ENCODE results near the gene UNC5C.

The UNC5C gene

DNA sequence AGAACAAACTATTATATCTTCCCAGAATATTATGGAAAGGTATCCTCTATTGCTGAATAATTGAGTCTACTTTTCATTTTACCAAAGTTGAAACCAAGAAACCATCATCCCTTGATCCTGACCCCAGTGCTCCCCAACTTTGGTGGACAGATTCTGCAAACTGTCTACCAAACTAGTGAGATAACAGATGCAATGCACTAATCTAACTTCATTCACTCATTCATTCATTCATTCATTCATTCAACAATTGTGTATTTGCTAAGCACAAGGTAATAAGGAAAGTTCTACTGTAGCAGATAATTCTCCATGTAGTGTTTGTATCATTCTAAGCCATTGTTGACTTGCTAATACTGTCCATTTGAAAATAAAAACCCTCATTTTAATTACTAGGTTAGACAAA, 150.6 kb downstream of the UNC5C start:
- Mint-ChIP-seq H3K27ac (no peak overlapping the region), H3K9me3 (no peaks in the 10 kb centered on the region), H3K4me1 (no peaks in the 10 kb centered on the region), H3K27me3 (no peaks in the 10 kb centered on the region), H3K4me3 (no peak overlapping the region), H3K36me3 (no peaks in the 10 kb centered on the region)
- DNase-seq = no peak
- CTCF ChIA-PET = no interaction called here

- Mint-ChIP-seq H3K4me1 (no peaks in the 10 kb centered on the region), H3K4me3 (no peak overlapping the region), H3K27ac (no peak overlapping the region), H3K36me3 (no peaks in the 10 kb centered on the region), H3K27me3 (no peaks in the 10 kb centered on the region), H3K9me3 (no peaks in the 10 kb centered on the region)
- DNase-seq = no peak
- CTCF ChIA-PET = no interaction called here
These were observed 153.9 kb downstream of the UNC5C start for GRCh38 chr4:95394752-95395306.

DNA sequence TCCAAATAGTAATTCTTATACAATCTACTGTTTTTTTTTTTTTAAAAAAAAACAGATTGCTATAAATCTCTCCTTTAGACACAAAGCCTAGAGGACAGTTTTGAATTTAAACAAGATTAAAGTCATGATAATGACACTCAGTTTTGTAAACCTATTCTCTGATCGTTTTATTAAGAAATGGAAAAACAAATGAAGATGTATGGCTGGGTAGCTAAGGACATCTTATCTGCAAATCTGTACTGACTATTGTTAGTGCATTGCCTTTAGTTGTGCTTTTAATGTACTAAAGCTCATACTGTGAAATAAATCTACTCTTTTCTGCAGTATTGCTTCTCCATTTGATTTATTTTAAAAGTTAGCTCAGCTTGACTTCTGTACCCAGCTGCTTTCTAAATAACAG, 155.0 kb downstream of the UNC5C start:
- Mint-ChIP-seq H3K9me3 (no peaks in the 10 kb centered on the region), H3K4me1 (no peaks in the 10 kb centered on the region), H3K36me3 (no peaks in the 10 kb centered on the region), H3K27ac (no peak overlapping the region), H3K4me3 (no peak overlapping the region), H3K27me3 (no peaks in the 10 kb centered on the region)
- DNase-seq = no peak
- CTCF ChIA-PET = no interaction called here

GRCh38 chr4:95388911-95389310, 159.9 kb downstream of the UNC5C start:
- H3K4me1 Mint-ChIP-seq = no peaks in the 10 kb centered on the region
- no peak for DNase-seq

DNA sequence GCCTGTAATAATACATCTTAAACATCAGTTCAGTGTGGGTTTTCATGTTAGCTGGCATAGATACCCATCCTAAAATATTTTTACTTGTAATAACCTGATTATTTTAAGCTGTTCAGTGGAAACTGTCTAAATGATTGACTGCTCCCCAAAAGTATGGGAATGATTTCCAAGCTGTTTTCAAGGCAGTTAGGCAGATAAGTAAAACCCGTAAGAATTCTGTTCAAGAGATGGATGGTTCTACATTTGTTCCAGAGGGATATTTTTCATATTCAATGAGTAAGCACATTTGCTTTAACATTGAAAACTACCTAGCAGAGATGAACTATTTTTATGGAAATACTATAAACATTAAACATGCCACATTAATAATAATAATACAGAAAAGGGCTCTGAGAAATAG, 161.1 kb downstream of the UNC5C start:
- no peaks in the 10 kb centered on the region for H3K27me3 Mint-ChIP-seq
- CTCF ChIA-PET = no interaction called here
- no peak overlapping the region for H3K27ac Mint-ChIP-seq
- DNase-seq = no peak
- no peak overlapping the region for H3K4me3 Mint-ChIP-seq
- H3K9me3 Mint-ChIP-seq = no peaks in the 10 kb centered on the region
- H3K36me3 Mint-ChIP-seq = no peaks in the 10 kb centered on the region
- H3K4me1 Mint-ChIP-seq = no peaks in the 10 kb centered on the region

More at GRCh38 chr4:95388911-95389310, 159.9 kb downstream of the UNC5C start:
- Mint-ChIP-seq H3K27ac (no peak overlapping the region), H3K9me3 (no peaks in the 10 kb centered on the region), H3K27me3 (no peaks in the 10 kb centered on the region), H3K4me3 (no peak overlapping the region), H3K36me3 (no peaks in the 10 kb centered on the region)
- CTCF ChIA-PET = no interaction called here

- no peak for DNase-seq
- Mint-ChIP-seq H3K4me1 (no peaks in the 10 kb centered on the region), H3K9me3 (no peaks in the 10 kb centered on the region), H3K4me3 (no peak overlapping the region), H3K27me3 (no peaks in the 10 kb centered on the region), H3K27ac (no peak overlapping the region), H3K36me3 (no peaks in the 10 kb centered on the region)
- CTCF ChIA-PET = no interaction called here
These were observed 162.4 kb downstream of the UNC5C start for GRCh38 chr4:95386410-95386809.

- Mint-ChIP-seq H3K27ac (no peak overlapping the region), H3K4me1 (no peaks in the 10 kb centered on the region), H3K9me3 (no peaks in the 10 kb centered on the region), H3K27me3 (no peaks in the 10 kb centered on the region), H3K4me3 (no peak overlapping the region), H3K36me3 (no peaks in the 10 kb centered on the region)
- CTCF ChIA-PET = no interaction called here
- no peak for DNase-seq
These were observed 166.8 kb downstream of the UNC5C start for GRCh38 chr4:95381843-95382580.

DNA sequence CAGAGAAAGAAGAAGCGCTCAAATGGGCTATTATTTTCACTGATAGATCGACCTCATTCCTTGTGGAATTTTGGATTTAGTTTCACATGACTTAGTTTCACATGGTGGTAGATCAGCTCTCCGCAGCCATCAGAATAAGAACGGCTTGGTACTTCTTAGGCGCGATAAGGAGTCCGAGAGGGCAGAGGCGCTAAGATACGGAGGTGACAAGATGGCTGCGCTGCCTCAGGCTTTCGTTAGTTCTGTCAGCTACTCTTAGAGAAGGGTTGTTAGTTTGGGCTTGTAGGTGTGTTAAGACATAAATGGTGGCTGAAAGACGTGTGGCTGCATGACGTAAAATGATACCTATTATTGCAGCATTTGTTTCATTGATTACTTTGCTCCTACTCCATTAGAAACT, 169.1 kb downstream of the UNC5C start:
- DNase-seq = no peak
- Mint-ChIP-seq H3K4me3 (no peak overlapping the region), H3K27ac (no peak overlapping the region), H3K4me1 (no peaks in the 10 kb centered on the region), H3K9me3 (no peaks in the 10 kb centered on the region), H3K27me3 (no peaks in the 10 kb centered on the region), H3K36me3 (no peaks in the 10 kb centered on the region)
- CTCF ChIA-PET = no interaction called here

DNA sequence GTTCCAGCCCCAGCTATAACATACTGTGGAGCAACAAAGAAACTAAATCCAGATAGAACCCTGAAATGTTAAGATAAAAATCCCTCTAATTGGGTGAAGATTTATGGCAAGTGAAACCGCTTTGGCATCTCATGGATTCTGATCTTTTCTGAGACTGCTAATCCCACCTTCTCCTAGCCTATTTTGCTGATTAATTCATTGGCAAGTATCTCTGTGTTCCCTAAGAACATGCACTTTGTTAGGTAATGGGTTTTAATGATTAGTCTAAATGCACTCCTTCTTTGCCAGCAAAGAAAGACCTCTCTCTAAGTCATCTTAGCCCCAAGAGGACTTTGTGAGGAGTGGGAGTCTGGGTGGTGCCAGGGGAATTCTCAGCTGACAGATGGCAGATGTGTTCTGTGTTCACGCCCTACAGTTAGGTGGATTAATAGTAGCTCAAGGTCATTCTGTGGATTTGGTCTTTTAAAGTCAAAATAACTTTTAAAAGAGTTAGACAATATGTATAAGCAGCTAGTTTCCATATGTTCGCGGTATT, 171.3 kb downstream of the UNC5C start:
- DNase-seq = no peak
- no peak overlapping the region for H3K4me3 Mint-ChIP-seq
- no peaks in the 10 kb centered on the region for H3K36me3 Mint-ChIP-seq
- no peaks in the 10 kb centered on the region for H3K27me3 Mint-ChIP-seq
- CTCF ChIA-PET = no interaction called here
- no peaks in the 10 kb centered on the region for H3K9me3 Mint-ChIP-seq
- no peaks in the 10 kb centered on the region for H3K4me1 Mint-ChIP-seq
- H3K27ac Mint-ChIP-seq = no peak overlapping the region

DNA sequence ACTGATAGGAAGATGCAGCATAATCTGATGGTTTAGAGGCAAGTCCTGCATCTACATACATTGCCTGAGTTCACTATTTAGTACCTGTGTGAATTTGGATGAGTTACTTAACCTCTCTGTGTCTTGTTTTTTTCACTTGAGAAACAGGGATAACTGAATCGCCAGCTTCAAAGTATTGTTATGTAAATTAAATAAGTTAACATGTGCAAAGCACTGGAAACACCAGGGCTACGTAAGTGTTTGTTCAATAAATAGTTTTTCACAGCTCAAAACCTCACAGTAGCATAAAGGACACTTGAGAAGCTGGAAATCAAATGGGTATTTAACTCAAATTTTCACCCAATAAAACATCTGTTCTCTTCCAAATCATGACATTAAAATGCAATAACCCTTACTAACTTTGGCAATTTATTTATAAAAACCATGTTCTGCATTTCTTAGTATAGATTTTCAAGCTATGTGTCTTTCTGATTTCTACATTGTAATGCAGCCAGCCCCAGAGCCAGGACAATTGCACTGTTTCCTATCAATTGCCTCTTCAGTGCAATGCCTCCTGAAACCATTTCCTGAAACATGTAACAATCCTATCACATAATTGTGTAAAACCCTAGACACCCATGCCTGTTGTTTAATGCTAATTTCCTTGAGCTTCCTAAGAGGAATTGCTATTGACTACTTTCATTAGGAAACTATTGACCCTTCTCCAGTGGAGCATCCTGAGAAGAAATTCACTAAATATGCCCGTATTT, 177.1 kb downstream of the UNC5C start:
- H3K27ac Mint-ChIP-seq = no peak overlapping the region
- H3K27me3 Mint-ChIP-seq = no peaks in the 10 kb centered on the region
- H3K36me3 Mint-ChIP-seq = no peaks in the 10 kb centered on the region
- CTCF ChIA-PET = interaction anchor here (0.6 kb wide), 1 partner anchor 275 kb away, joined by 3 read pairs; no protein-coding TSS in a partner anchor
- no peak for DNase-seq
- H3K9me3 Mint-ChIP-seq = no peaks in the 10 kb centered on the region
- H3K4me3 Mint-ChIP-seq = no peak overlapping the region
- no peaks in the 10 kb centered on the region for H3K4me1 Mint-ChIP-seq

DNA sequence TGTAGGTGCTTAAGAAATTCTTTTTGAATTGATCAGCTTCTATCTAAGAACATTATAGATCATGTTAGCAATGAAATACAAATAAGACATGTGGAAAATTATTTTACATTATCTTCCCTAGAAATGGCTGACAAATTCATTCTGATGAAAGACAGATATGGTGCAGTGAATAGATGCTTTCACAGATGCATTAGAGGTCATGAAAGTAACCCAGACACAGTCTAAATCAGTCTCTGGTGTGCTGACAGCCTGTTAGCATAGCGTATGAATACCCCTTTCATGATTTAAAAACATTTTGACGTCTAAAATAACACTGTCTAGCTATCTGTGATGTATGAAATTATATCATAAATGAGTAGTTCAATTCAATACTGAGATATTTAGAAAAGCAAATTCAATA, 180.9 kb downstream of the UNC5C start:
- no peak for DNase-seq
- Mint-ChIP-seq H3K9me3 (no peaks in the 10 kb centered on the region), H3K4me1 (no peaks in the 10 kb centered on the region), H3K36me3 (no peaks in the 10 kb centered on the region), H3K27ac (no peak overlapping the region), H3K27me3 (no peaks in the 10 kb centered on the region), H3K4me3 (no peak overlapping the region)
- CTCF ChIA-PET = no interaction called here

GRCh38 chr4:95363966-95364365, 184.8 kb downstream of the UNC5C start:
- Mint-ChIP-seq H3K4me1 (no peaks in the 10 kb centered on the region), H3K27me3 (no peaks in the 10 kb centered on the region), H3K36me3 (no peaks in the 10 kb centered on the region), H3K4me3 (no peak overlapping the region), H3K27ac (no peak overlapping the region), H3K9me3 (no peaks in the 10 kb centered on the region)
- CTCF ChIA-PET = interaction anchor here (0.6 kb wide), 1 partner anchor 53 kb away, joined by 3 read pairs; no protein-coding TSS in a partner anchor
- DNase-seq = no peak

DNA sequence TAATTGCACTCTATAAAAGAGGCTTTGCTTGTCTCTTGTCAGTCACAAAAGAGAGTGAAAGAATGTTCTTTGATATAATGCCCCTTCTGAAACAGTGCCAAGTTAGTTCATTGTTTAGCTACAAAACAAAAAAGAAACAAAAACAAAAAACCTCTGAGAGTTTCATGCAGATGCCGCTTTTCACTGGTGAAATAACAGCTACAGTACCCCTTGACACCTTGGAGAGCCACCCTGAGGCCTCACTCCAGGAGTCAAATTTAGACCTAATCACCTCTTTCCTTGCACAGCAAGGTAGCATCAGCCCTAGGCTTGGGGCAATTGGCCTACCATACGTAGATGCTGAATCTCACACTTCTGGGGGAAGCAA, 185.2 kb downstream of the UNC5C start:
- no peak for DNase-seq
- H3K36me3 Mint-ChIP-seq = no peaks in the 10 kb centered on the region
- no peaks in the 10 kb centered on the region for H3K4me1 Mint-ChIP-seq
- H3K27ac Mint-ChIP-seq = no peak overlapping the region
- CTCF ChIA-PET = no interaction called here
- H3K4me3 Mint-ChIP-seq = no peak overlapping the region
- H3K9me3 Mint-ChIP-seq = no peaks in the 10 kb centered on the region
- no peaks in the 10 kb centered on the region for H3K27me3 Mint-ChIP-seq

DNA sequence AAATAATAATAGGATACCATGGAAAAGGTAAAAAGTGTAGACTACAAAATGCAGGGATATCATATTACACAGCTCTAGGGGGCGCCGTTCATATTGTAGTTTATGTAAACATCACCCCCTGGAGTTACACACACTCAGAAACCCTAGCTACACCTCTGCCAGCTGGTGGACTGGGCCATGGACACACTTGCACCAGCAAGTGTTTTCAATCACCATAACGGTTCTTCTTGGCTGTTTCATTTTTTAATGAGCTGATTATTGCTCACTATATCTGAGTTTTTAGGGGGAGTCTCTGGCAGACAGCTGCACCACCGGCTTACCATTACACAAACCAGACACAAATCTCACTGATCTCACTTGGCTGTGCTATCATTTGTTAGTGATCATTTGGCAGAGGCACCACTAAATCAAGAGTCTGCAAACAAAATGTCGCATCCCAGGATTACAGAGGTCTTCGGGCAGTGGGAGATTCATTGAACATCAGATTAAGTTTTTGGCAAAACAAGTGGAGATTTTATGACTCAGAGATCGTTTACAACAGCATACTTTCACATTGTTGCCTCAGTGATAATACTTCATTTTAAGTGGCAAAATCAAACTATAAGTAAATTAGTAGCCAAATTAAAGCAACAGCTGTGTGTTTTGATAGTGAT, 185.7 kb downstream of the UNC5C start:
- Mint-ChIP-seq H3K36me3 (no peaks in the 10 kb centered on the region), H3K27me3 (no peaks in the 10 kb centered on the region), H3K4me3 (no peak overlapping the region), H3K27ac (no peak overlapping the region), H3K4me1 (no peaks in the 10 kb centered on the region), H3K9me3 (no peaks in the 10 kb centered on the region)
- peak; percentile 20 for DNase-seq
- CTCF ChIA-PET = no interaction called here
